Natural killer cell treated with Interleukin-12 subunit alpha and Interleukin-12 subunit beta and Interleukin-15 and Interleukin-18, amount 100 ng/mL, for 72 hours (primary cell): ENCODE results near the gene PRSS8. TPM values are rescaled to one million over a fixed set of nuclear protein-coding genes. Genes with fewer than 3 reads are reported as not detected.

Source experiments
- ATAC-seq, 2 donors: fragments of 150-1000 bp; cut with Tn5 transposase in 1 of 2; sonication (Bioruptor Pico), chemical (Tn5 transposase) in 1 of 2; 2 replicates each; pipeline ENCODE4 v1.10.0; 2021
- DNase-seq: peaks from one replicate; pipeline ENCODE4 v3.0.0; 2022; ENCODE audit warnings: low spot score
- H3K27ac Mint-ChIP-seq, 2 donors: 1 replicate in 1 of 2; 2 replicates in 1 of 2; pipeline ENCODE4 v1.8.0; 2022; ENCODE audit warnings: mixed read lengths in 2 of 2, mild to moderate bottlenecking in 1 of 2, moderate library complexity in 1 of 2
- H3K27me3 Mint-ChIP-seq, 2 donors: 1 replicate in 1 of 2; 2 replicates in 1 of 2; pipeline ENCODE4 v1.8.0; 2022; ENCODE audit warnings: mixed read lengths in 2 of 2
- H3K36me3 Mint-ChIP-seq: one replicate; pipeline ENCODE4 v1.8.0; 2022; ENCODE audit warnings: mixed read lengths
- H3K4me1 Mint-ChIP-seq, 2 donors: 1 replicate in 1 of 2; 2 replicates in 1 of 2; pipeline ENCODE4 v1.8.0; 2022; ENCODE audit warnings: low read depth in 2 of 2, mixed read lengths in 2 of 2, mild to moderate bottlenecking in 1 of 2
- H3K4me3 Mint-ChIP-seq: one replicate; pipeline ENCODE4 v1.8.0; 2022; ENCODE audit warnings: mixed read lengths
- H3K9me3 Mint-ChIP-seq: 2 replicates; pipeline ENCODE4 v1.8.0; 2022; ENCODE audit warnings: mixed read lengths
- total RNA-seq, 2 donors: library from RNA; stranded (reverse); gene quantifications; one replicate each; pipeline ENCODE4 v1.2.3, GENCODE V29; 2022

The PRSS8 gene
- total RNA-seq, 2 donors from 2014 or later: not detected

DNA sequence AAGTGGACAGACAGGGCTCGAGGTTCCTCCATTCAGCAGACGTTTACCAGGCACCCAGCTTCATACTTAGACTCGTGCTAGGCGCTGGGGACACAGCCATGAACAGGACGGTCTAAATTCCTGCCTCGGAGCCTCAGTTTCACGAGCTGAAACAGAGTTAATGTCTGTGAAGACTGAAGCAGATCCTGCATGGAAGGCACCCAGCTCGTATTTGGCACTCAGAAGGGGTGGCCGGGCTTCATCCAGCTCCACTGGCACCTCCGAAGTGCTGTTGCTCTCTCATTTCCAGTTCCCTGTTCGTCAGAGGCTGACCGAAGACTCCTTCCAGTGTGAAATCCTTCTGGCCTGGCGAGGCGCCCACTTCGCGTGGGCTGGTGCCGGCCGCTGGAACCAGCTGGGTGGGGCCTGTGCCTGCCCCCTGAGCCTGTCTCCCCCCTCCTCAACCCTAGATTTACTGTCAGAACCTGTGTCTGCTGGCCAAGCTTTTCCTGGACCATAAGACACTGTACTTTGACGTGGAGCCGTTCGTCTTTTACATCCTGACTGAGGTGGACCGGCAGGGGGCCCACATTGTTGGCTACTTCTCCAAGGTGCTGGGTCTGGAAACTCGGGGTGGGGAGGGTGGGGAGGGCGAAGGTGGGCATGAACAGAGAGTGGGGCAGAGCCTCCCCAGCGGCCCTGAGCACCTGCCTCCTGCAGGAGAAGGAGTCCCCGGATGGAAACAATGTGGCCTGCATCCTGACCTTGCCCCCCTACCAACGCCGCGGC lies 5.8 kb downstream of the PRSS8 start:
- Mint-ChIP-seq H3K27ac (peak overlapping the region in 1 of 2 donors; percentile 79), H3K36me3 (no peaks in the 10 kb centered on the region), H3K4me3 (no peak overlapping the region), H3K27me3 (no peaks in the 10 kb centered on the region), H3K4me1 (peaks cover 6 to 14% of the 10 kb centered on the region in 2 donors), H3K9me3 (no peaks in the 10 kb centered on the region)
- ATAC-seq (no peak), DNase-seq (no peak)

DNA sequence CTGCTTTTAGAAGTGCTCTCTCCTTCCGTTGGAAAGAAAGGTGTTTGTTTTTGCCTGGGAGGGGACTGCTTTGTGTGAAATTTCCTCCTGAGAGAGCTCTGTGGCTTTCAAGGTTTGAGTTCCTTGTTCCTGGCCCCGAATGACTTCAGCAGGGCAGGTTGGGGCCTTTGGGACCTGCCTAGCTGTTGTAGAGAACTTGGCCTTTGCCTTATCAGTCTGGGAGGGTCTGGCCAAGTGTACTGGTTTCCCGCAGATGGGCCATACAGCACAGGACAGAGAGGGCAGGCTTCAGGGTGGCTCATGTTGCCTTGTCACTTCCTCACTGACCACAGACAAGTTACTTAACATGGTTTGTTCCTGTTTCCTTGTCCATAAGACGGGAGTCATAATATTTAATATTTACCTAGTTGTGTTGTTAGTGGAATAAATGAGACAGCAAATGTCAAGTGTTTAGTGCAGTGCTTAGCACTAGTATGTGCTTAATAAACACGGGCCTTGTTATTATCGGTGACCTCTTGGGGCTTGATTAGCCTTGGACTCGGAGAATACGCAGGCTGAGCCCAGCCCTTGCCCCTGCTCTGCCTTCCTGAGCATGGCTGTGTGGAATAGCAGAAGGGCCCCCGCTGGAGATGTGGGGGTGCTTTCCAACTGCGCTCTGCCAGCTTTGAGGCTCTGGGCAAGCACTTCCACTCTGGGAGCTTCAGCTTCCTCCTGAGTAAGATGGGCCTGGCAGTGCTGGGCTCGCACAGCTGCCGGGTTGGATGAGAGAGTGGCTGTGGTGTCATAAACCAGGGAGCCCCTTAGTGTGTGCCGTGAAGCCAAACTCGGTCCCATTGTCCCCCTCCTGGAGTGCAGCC lies 6.6 kb downstream of the PRSS8 start:
- ATAC-seq (peak in 1 of 2 donors; percentile 83), DNase-seq (no peak)
- Mint-ChIP-seq H3K4me1 (peaks cover 6 to 14% of the 10 kb centered on the region in 2 donors), H3K36me3 (no peaks in the 10 kb centered on the region), H3K9me3 (no peaks in the 10 kb centered on the region), H3K4me3 (peak overlapping the region; percentile 10), H3K27ac (peak overlapping the region; percentile 79 to 85), H3K27me3 (no peaks in the 10 kb centered on the region)

DNA sequence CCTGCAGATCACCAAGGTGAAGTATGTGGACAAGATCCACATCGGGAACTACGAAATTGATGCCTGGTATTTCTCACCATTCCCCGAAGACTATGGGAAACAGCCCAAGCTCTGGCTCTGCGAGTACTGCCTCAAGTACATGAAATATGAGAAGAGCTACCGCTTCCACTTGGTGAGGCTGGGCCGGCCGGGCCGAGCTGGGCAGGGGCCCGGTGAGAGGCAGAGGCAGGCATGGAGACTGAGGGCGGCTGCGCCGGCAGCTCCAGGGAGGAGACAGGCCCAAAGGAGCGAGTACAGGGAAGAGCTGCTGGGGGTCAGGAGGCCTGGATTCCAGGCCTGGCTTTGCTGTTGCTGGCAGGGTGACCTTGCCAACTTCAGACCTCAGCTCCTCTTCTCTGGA lies 8.3 kb downstream of the PRSS8 start:
- H3K27me3 Mint-ChIP-seq: no peaks in the 10 kb centered on the region
- H3K4me1 Mint-ChIP-seq: peaks cover 6 to 14% of the 10 kb centered on the region in 2 donors
- H3K9me3 Mint-ChIP-seq: no peaks in the 10 kb centered on the region
- ATAC-seq (no peak), DNase-seq (no peak)
- no peak overlapping the region for H3K4me3 Mint-ChIP-seq
- H3K27ac Mint-ChIP-seq: peak overlapping the region; percentile 54 to 57
- H3K36me3 Mint-ChIP-seq: no peaks in the 10 kb centered on the region

DNA sequence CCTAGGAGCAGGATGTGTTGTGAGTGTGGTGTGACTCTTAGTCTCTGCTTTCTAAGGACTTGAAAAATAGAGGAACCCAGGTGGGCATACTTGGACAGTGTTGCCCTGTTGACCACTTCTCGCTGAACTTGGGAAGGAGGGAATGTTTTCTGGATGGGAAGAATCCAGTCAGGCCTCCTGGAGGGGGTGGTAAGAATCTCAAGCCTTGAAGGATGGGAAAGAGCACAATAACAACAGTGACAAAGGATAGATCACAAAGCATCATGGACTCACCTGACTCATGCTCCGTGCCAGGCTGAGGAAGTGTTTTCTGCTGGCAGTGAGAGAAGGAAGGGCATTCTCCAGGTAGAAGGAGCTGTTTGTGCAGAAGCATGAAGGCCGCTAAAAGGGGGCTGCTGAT lies 9.7 kb downstream of the PRSS8 start:
- no peak for DNase-seq
- H3K36me3 Mint-ChIP-seq: peaks cover under 1% of the 10 kb centered on the region

DNA sequence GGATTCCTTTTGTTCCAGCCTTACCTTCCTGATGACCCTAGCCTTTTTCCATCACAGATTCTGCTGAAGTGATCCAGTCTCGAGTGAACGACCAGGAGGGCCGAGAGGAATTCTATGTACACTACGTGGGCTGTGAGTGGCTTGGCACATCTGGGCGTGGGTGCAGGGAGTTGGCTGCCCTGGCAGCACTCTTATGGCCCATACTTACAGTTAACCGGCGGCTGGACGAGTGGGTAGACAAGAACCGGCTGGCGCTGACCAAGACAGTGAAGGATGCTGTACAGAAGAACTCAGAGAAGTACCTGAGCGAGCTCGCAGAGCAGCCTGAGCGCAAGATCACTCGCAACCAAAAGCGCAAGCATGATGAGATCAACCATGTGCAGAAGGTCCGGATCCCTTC lies 15.4 kb downstream of the PRSS8 start:
- ATAC-seq (no peak), DNase-seq (no peak)
- peaks cover 9% of the 10 kb centered on the region for H3K36me3 Mint-ChIP-seq
- H3K9me3 Mint-ChIP-seq: no peaks in the 10 kb centered on the region
- H3K4me1 Mint-ChIP-seq: peaks cover 8 to 11% of the 10 kb centered on the region in 2 donors
- H3K27me3 Mint-ChIP-seq: no peaks in the 10 kb centered on the region
- H3K4me3 Mint-ChIP-seq: no peak overlapping the region
- H3K27ac Mint-ChIP-seq: no peak overlapping the region

More for the DNA sequence above, 9.7 kb downstream of the PRSS8 start:
- no peak overlapping the region for H3K4me3 Mint-ChIP-seq
- no peak for ATAC-seq
- H3K27ac Mint-ChIP-seq: peak overlapping the region in 1 of 2 donors; percentile 39
- H3K9me3 Mint-ChIP-seq: no peaks in the 10 kb centered on the region
- no peaks in the 10 kb centered on the region for H3K27me3 Mint-ChIP-seq
- peaks cover 6 to 14% of the 10 kb centered on the region in 2 donors for H3K4me1 Mint-ChIP-seq

DNA sequence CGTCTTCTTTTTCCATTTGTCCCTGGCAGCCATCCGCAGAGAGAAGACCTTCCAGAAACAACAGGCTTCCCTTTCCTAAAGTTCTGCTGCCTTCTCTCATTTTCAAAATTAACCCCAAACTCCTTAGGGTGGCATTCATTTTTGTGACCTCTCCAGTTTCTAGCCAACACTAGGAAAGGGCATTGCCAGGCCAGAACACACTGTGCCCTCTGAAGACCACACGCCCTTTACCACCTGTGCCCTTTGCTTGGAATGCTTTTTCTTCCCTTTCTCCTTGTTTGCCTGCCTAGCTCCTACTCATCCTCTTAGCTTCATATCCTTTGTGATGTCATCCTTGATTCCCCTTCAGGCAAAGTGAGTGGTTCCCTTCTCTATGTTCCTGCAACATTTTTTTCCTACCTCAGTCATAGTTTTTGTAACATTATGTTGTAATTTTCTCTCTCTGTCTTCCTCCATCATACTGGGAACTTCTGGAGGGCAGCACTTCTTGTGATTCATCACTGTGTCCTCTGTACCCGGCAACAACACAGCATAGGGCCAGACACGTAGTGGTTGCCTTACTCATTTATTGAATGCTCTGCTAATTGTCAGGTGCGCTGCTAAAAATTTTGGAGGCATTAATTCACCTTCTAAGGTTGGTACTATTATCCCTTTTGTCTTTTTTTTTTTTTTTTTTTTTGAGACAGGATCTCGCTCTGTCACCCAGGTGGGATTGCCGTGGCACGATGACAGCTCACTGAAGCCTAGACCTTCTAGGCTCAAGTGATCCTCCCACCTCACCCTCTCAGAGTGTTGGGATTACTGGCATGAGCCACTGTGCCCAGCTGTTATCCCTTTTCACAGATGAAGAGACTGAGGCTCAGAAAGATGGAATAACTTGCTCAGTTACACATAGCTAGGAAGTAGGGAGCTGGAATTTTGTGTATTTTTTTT lies 17.0 kb downstream of the PRSS8 start:
- Mint-ChIP-seq H3K27ac (peak overlapping the region; percentile 70 to 86), H3K4me3 (peak overlapping the region; percentile 94), H3K27me3 (no peaks in the 10 kb centered on the region), H3K9me3 (no peaks in the 10 kb centered on the region), H3K36me3 (peaks cover 9% of the 10 kb centered on the region), H3K4me1 (peaks cover 8 to 11% of the 10 kb centered on the region in 2 donors)
- ATAC-seq: no peak
- DNase-seq: no peak

DNA sequence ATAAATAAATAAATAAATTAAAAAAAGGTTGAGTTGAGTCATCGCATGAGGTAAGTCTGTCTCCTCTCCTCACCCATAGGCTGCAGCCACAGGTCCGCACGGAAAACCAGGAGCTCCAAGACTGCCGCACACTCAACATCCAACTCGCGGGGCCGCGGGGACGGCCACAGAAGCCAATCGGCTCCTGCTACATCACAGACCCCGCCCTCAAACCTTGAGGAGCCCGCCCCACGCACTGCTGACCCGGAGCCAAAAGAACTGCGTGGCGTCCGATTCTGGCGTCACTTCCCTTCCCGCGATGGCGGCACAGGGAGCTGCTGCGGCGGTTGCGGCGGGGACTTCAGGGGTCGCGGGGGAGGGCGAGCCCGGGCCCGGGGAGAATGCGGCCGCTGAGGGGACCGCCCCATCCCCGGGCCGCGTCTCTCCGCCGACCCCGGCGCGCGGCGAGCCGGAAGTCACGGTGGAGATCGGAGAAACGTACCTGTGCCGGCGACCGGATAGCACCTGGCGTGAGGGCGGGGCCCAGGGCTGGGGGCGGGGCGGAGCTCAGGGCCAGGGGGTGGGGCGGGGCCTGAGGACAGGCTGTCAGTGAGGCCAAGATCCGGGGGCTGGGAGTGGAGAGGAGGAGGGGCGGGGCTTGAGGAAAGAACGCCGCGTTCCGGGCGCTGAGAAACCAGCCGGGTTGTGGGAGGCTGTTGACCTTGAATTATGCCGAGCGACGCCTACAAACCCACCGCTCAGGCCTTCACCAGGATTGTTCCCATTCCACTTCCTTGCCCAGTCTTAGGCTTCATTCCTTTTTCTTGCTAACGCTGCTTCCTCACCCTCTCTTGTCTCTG lies 17.9 kb downstream of the PRSS8 start, which contains the start of gene KAT8:
TSS of gene KAT8 (plus strand) at position 281 of the 839 bp plus-strand sequence. CDS start at position 299, 18 bp downstream.
- Mint-ChIP-seq H3K4me1 (peaks cover 8 to 11% of the 10 kb centered on the region in 2 donors), H3K9me3 (no peaks in the 10 kb centered on the region), H3K4me3 (peak within 1 kb of the TSS; percentile 94), H3K36me3 (peaks cover 9% of the 10 kb centered on the region), H3K27ac (peak within 1 kb of the TSS; percentile 70 to 86), H3K27me3 (no peaks in the 10 kb centered on the region)
- ATAC-seq (peak; percentile 97), DNase-seq (peak; percentile 98)

DNA sequence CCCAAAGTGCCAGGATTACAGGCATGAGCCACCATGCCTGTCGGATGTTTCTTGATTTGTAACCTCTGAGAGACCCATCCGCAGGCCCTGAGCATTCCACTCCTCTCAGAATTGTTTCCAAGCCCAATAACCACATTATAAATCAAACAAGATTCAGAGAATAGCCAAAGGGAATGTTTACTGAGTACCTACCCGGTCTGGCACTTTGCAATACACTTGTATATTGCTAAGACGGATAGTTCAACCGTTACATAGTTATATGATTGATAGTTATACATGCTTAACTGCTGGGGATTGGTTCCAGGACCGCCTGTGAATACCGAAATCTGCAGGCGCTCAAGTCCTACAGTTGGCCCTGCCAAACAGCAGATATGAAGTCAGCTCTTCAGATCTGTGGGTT lies 21.1 kb downstream of the PRSS8 start:
- H3K27ac Mint-ChIP-seq: no peak overlapping the region

DNA sequence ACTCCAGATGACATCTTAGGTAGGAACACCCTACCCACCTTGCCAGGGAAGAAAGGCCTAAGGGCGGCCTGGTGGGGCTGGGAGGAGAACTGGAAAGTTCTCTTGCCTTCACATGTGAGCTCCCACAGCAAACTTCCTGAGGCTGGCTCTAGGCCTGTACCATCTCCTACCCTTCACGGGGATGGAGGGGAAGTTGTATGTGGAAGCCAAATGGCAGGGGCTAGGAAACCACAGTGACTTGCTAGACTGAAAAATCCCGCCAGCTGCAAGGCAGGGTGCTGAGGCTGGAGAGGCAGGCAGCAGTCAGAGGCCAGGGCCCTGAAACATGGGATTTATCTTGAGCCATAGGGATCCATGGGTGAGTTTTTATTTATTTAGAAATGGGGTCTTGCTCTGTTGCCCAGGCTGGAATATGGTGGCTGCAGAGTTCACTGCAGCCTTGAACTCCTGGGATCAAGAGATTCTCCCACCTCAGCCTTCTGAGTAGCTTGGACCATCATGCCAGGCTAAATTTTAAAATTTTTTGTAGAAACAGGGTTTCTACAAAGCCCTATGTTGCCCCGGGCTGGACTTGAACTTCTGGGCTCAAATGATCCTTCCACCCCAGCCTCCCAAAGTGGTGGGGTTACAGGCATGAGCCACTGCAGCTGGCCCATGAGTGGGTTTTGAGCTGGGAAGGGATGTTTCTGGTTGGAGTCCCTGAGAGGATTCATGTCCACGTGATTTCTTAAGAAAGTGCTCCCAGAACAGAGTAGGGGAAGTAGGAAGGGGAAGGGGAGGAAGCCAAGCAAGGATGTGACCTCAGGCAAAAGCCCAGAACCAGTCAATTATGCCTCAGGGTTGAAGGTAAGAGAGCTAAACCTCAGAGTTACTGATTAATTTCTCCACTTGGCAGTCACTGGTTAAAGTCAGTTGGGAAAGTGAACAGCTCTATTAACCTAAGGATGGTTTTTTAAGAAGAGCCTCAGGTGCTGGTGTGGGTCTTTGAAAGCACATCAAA lies 22.1 kb downstream of the PRSS8 start:
- Mint-ChIP-seq H3K27ac (peak overlapping the region; percentile 17 to 35), H3K27me3 (no peaks in the 10 kb centered on the region), H3K36me3 (no peaks in the 10 kb centered on the region), H3K4me1 (peaks cover 13 to 14% of the 10 kb centered on the region in 2 donors), H3K4me3 (no peak overlapping the region), H3K9me3 (no peaks in the 10 kb centered on the region)
- ATAC-seq (no peak), DNase-seq (no peak)

More for the DNA sequence above, 21.1 kb downstream of the PRSS8 start:
- Mint-ChIP-seq H3K27me3 (no peaks in the 10 kb centered on the region), H3K4me1 (peaks cover 14 to 17% of the 10 kb centered on the region in 2 donors), H3K9me3 (no peaks in the 10 kb centered on the region), H3K36me3 (no peaks in the 10 kb centered on the region), H3K4me3 (no peak overlapping the region)
- no peak for DNase-seq
- ATAC-seq: no peak

DNA sequence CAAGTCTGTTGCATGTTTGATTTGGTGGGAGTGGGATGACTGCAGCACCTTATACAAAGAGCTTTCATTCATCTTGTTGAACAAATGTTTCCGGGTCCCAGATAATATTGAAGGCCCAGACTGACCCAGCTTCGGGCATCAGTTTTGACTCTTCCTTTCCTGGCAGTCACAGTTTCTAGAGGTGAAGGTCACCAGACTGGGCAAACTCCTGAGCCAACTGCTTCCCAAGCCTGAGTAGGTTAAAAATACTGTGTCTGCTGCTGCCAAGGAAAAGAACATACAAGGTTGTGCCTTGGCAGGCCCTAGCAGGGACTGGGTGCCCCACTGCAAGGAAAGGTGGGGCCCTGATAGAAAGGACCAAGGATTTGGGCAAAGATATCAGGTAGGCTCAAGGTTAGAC lies 22.8 kb downstream of the PRSS8 start:
- no peak for ATAC-seq
- H3K27ac Mint-ChIP-seq: peak overlapping the region in 1 of 2 donors; percentile 17
- H3K4me3 Mint-ChIP-seq: no peak overlapping the region
- H3K27me3 Mint-ChIP-seq: no peaks in the 10 kb centered on the region
- H3K36me3 Mint-ChIP-seq: no peaks in the 10 kb centered on the region
- H3K4me1 Mint-ChIP-seq: peaks cover 12% of the 10 kb centered on the region in 2 donors
- no peaks in the 10 kb centered on the region for H3K9me3 Mint-ChIP-seq
- DNase-seq: no peak

DNA sequence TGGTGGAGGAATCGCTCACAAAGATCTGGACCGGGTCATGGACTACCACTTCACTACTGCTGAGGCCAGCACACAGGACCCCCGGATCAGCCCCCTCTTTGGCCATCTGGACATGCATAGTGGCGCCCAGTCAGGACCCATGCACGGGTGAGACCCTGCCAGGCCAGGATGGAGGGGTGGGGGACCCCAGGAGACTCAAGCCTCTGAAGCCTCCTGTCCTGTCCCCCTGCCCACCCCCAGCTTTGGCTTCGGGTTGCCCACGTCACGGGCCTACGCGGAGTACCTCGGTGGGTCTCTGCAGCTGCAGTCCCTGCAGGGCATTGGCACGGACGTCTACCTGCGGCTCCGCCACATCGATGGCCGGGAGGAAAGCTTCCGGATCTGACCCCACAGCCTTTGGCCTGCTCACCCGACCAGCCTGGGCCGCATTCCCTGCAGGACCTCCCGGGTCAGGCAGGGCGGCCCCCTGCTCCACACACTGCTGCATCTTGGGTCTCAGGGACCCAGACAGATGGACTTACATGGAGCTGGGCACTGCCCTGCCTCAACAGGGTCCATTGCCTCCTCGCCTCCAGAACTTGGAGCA lies 23.6 kb downstream of the PRSS8 start:
- Mint-ChIP-seq H3K4me1 (peaks cover 16 to 17% of the 10 kb centered on the region in 2 donors), H3K27ac (no peak overlapping the region), H3K9me3 (no peaks in the 10 kb centered on the region), H3K4me3 (no peak overlapping the region), H3K36me3 (no peaks in the 10 kb centered on the region), H3K27me3 (no peaks in the 10 kb centered on the region)
- DNase-seq: no peak
- ATAC-seq: no peak
